GM12878 (cell line): ENCODE data around the gene HMGN4. TPM values are rescaled to one million over a fixed set of nuclear protein-coding genes. Genes with fewer than 3 reads are reported as not detected.

Experiments
- BACH1 ChIP-seq: fragments of 450-650 bp; IDR thresholded peaks from 2 replicates; pipeline ENCODE4 v1.6.1; 2017; ENCODE audit warnings: mild to moderate bottlenecking, borderline replicate concordance
- CBX3 ChIP-seq: fragments of 200-600 bp; sonication (generic); IDR thresholded peaks from 2 replicates; pipeline ENCODE4 v1.6.1; 2016; ENCODE audit warnings: low read depth, borderline replicate concordance
- DPF2 ChIP-seq: fragments of 450-650 bp; IDR thresholded peaks from 2 replicates; pipeline ENCODE4 v1.6.1; 2017; ENCODE audit warnings: mild to moderate bottlenecking
- ETV6 ChIP-seq, 2 experiments: fragments of 450-650 bp in 1 of 2; IDR thresholded peaks in 1 of 2; conservative IDR thresholded peaks in 1 of 2; 2 replicates each; pipeline ENCODE4 v1.6.1; 2014; ENCODE audit warnings: antibody characterized with exemption in 1 of 2, borderline replicate concordance in 1 of 2, low read depth in 1 of 2, mild to moderate bottlenecking in 1 of 2, moderate library complexity in 1 of 2
- FOS ChIP-seq: IDR thresholded peaks from 3 replicates; pipeline ENCODE4 v1.6.1; 2011; ENCODE audit warnings: borderline replicate concordance; ENCODE audit not compliant: insufficient read length; ENCODE audit errors: extremely low read depth
- IRF3 ChIP-seq: fragments of 450-650 bp; IDR thresholded peaks from 2 replicates; pipeline ENCODE4 v1.6.1; 2014; ENCODE audit warnings: mild to moderate bottlenecking
- KAT2A ChIP-seq: conservative IDR thresholded peaks from 2 replicates; pipeline ENCODE4 v1.6.1; 2011; ENCODE audit warnings: low read depth, low read length; ENCODE audit not compliant: control insufficient read depth
- MLLT1 ChIP-seq: fragments of 450-650 bp; IDR thresholded peaks from 2 replicates; pipeline ENCODE4 v1.6.1; 2016; ENCODE audit warnings: mild to moderate bottlenecking
- NRF1 ChIP-seq: conservative IDR thresholded peaks from 2 replicates; pipeline ENCODE4 v1.6.1; 2011; ENCODE audit warnings: mild to moderate bottlenecking, low read depth, low read length, improper control_type of control experiment
- PAX8 ChIP-seq: fragments of 450-650 bp; IDR thresholded peaks from 2 replicates; pipeline ENCODE4 v1.6.1; 2017; ENCODE audit warnings: mild to moderate bottlenecking, moderate library complexity
- PRDM15 ChIP-seq: fragments of 450-650 bp; formaldehyde crosslinking; IDR thresholded peaks from 2 replicates; pipeline ENCODE4 v1.4.0; 2020; ENCODE audit warnings: mild to moderate bottlenecking, moderate library complexity
- SIX5 ChIP-seq: IDR thresholded peaks from 2 replicates; pipeline ENCODE4 v1.6.1; 2011; ENCODE audit warnings: mild to moderate bottlenecking, low read depth, low read length, moderate library complexity; ENCODE audit not compliant: severe bottlenecking
- SMC3 ChIP-seq: IDR thresholded peaks from 2 replicates; pipeline ENCODE4 v1.6.1; 2011; ENCODE audit warnings: low read length, improper control_type of control experiment, borderline replicate concordance
- STAT3 ChIP-seq: IDR thresholded peaks from 2 replicates; pipeline ENCODE4 v1.6.1; 2011; ENCODE audit warnings: low read depth, low read length, improper control_type of control experiment
- TBL1XR1 ChIP-seq: IDR thresholded peaks from 2 replicates; pipeline ENCODE4 v1.6.1; 2012; ENCODE audit warnings: low read depth, low read length, improper control_type of control experiment
- TCF7 ChIP-seq: IDR thresholded peaks from 2 replicates; pipeline ENCODE4 v1.6.1; 2014; ENCODE audit warnings: antibody characterized with exemption, borderline replicate concordance
- WRNIP1 ChIP-seq: IDR thresholded peaks from 2 replicates; pipeline ENCODE4 v1.6.1; 2011; ENCODE audit warnings: low read depth, low read length, improper control_type of control experiment, borderline replicate concordance
- YBX1 ChIP-seq: fragments of 450-650 bp; IDR thresholded peaks from 2 replicates; pipeline ENCODE4 v1.6.1; 2016; ENCODE audit warnings: antibody characterized with exemption
- ZNF592 ChIP-seq: fragments of 450-650 bp; IDR thresholded peaks from 2 replicates; pipeline ENCODE4 v1.6.1; 2017; ENCODE audit warnings: mild to moderate bottlenecking, moderate library complexity
- ZSCAN29 ChIP-seq: fragments of 450-650 bp; IDR thresholded peaks from 2 replicates; pipeline ENCODE4 v1.6.1; 2017; ENCODE audit warnings: mild to moderate bottlenecking, moderate library complexity
- polyA plus RNA-seq, 11 experiments: library from polyadenylated mRNA; depleted of rRNA in 4 of 11; unstranded in 6 of 11; stranded (reverse) in 5 of 11; fragments of >200 nt; fragmentation: Nextera tagmentation in 4 of 11; fragmentation: Illumina TruSeq in 1 of 11; extraction: Ambion mirVana in 4 of 11; extraction: Trizol in 1 of 11; gene quantifications; 1 replicate in 1 of 11; 2 replicates in 10 of 11; pipeline versions ENCODE4 v1.2.1 to v1.2.3, GENCODE V29; 2011 to 2016; ENCODE audit warnings: inconsistent platforms in 2 of 11, missing spikeins in 2 of 11, low read depth in 1 of 11
- total RNA-seq, 4 experiments: library from RNA; depleted of rRNA in 3 of 4; stranded (reverse); fragments of >200 nt in 3 of 4; fragmentation: Illumina TruSeq in 1 of 4; extraction: Trizol in 1 of 4; gene quantifications; 2 replicates each; pipeline versions ENCODE4 v1.2.1 to v1.2.3, GENCODE V29; 2013 to 2021

Gene HMGN4
- total and polyA plus RNA-seq, 10 of the 15 experiments (the other 5 are each of a cell fraction or from before 2014, with no cell fraction given) = 26.7 to 99.1 (median 76.7) TPM

- TF ChIP-seq SMC3 = no peak
- peak; percentile 99 for TF ChIP-seq ZNF592
- TF ChIP-seq IRF3 = no peak
- no peak for TF ChIP-seq CBX3
- no peak for TF ChIP-seq YBX1
- TF ChIP-seq WRNIP1 = no peak
- no peak for TF ChIP-seq BACH1
- no peak for TF ChIP-seq ZSCAN29
- TF ChIP-seq TBL1XR1 = no peak
- TF ChIP-seq FOS = no peak
- TF ChIP-seq KAT2A = no peak
- no peak for TF ChIP-seq PAX8
- peak; percentile 63; the same call in 1 of the 2 replicates for TF ChIP-seq MLLT1
- no peak for TF ChIP-seq SIX5
- no peak for TF ChIP-seq TCF7
- TF ChIP-seq ETV6 (conservative IDR thresholded peaks at IDR 0.05 in 1 of 2, IDR thresholded peaks at IDR 0.05 in 1 of 2; ENCODE audit: borderline replicate concordance in 1 of 2, low read depth in 1 of 2) = 0 out of 4 replicates have a peak, but pooled peaks of 1 of the 2 experiments have one; percentile 16
- TF ChIP-seq STAT3 = no peak
- TF ChIP-seq DPF2 = no peak
- TF ChIP-seq NRF1 = no peak
- peak; percentile 91 for TF ChIP-seq PRDM15
These were observed 12.3 kb downstream of the HMGN4 start (continued) for GRCh38 chr6:26550250-26550993.
